ENCODE measurements around the gene PLEKHG4. TPM values are rescaled to one million over a fixed set of nuclear protein-coding genes. Genes with fewer than 3 reads are reported as not detected.

PLEKHG4 gene
- total RNA-seq, 2 experiments from 2014 or later = 17.3 to 20.8 TPM

DNA sequence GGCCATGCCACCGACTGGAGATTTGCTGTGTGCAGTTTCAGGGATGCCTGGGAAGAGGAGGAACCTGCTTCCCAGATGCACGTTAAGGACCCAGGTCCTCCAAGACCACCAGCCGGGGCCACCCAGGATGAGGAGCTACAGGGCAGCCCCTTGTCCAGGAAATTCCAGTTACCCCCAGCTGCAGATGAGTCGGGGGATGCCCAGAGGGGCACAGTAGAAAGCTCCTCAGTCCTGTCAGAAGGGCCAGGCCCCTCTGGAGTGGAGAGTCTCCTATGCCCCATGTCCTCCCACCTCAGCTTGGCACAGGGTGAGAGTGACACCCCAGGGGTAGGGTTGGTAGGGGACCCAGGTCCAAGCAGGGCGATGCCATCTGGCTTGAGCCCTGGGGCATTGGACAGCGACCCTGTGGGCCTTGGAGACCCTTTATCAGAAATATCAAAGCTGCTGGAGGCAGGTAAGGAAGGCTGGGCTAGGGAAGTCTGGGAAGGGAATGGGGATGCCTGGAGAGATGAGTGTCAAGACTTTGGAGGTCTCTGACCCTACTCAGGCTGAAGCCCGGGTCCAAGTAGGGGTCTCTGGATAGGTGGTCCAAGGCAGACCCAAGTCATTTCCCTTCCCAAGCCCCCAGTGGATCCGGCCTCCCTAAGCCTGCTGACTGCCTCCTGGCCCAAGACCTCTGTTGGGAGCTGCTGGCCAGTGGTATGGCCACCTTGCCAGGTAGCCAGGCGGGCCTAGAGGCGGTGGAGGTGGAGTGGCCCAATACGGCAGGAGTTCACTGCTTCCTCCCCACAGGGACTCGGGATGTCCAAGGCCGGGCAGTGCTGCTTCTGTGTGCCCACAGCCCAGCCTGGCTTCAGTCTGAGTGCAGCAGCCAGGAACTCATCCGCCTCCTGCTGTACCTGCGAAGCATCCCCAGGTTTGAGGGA, 1.0 kb downstream of the PLEKHG4 start:
- Mint-ChIP-seq H3K36me3 (ENCODE audit: low read depth) (peaks cover 20% of the 10 kb centered on the region), H3K4me3 (peak overlapping the region; percentile 89), H3K27ac (no peak overlapping the region), H3K4me1 (ENCODE audit: low read depth) (peaks cover 16% of the 10 kb centered on the region), H3K27me3 (no peaks in the 10 kb centered on the region), H3K9me3 (no peaks in the 10 kb centered on the region)
- TF ChIP-seq CTCF (IDR thresholded peaks at IDR 0.05) = no peak
- ChIA-PET POLR2A (interaction anchor here (0.5 to 2.0 kb wide), 3 partner anchors 10 to 20 kb away, joined by 3 to 4 read pairs (median 3); no protein-coding TSS in a partner anchor), CTCF (interaction anchor here (1.0 to 1.9 kb wide), 8 partner anchors 20 to 148 kb away, joined by 3 to 7 read pairs (median 4); partner anchors contain the start of gene SLC9A5)
- DNase-seq = no peak
- ATAC-seq = no peak
- intact Hi-C loops (cut with micrococcal nuclease) = no loop called here

- POLR2A ChIA-PET = interaction anchor here (0.8 to 2.0 kb wide), 6 partner anchors 15 to 130 kb away, joined by 3 to 4 read pairs (median 3); no protein-coding TSS in a partner anchor
- no peaks in the 10 kb centered on the region for H3K9me3 Mint-ChIP-seq
- intact Hi-C loops (cut with micrococcal nuclease) = no loop called here
- no peak for ATAC-seq
- no peaks in the 10 kb centered on the region for H3K27me3 Mint-ChIP-seq
- H3K4me1 Mint-ChIP-seq (ENCODE audit: low read depth) = peaks cover 11% of the 10 kb centered on the region
- no peak for DNase-seq
- peaks cover 10% of the 10 kb centered on the region for H3K36me3 Mint-ChIP-seq (ENCODE audit: low read depth)
- no peak overlapping the region for H3K4me3 Mint-ChIP-seq
- no peak for TF ChIP-seq CTCF (IDR thresholded peaks at IDR 0.05)
- no peak overlapping the region for H3K27ac Mint-ChIP-seq
- CTCF ChIA-PET = interaction anchor here (0.8 to 1.9 kb wide), 10 partner anchors 18 to 184 kb away, joined by 3 to 7 read pairs (median 4); partner anchors contain the start of gene TPPP3
These were observed 2.5 kb downstream of the PLEKHG4 start for GRCh38 chr16:67281536-67282446.

GRCh38 chr16:67282447-67282805, 3.1 kb downstream of the PLEKHG4 start:
- Mint-ChIP-seq H3K9me3 (no peaks in the 10 kb centered on the region), H3K4me1 (ENCODE audit: low read depth) (peaks cover 6% of the 10 kb centered on the region), H3K36me3 (ENCODE audit: low read depth) (peaks cover 5% of the 10 kb centered on the region), H3K27me3 (no peaks in the 10 kb centered on the region), H3K27ac (no peak overlapping the region), H3K4me3 (no peak overlapping the region)
- ChIA-PET POLR2A (interaction anchor here (0.8 to 2.0 kb wide), 6 partner anchors 10 to 130 kb away, joined by 3 to 4 read pairs (median 3); no protein-coding TSS in a partner anchor), CTCF (interaction anchor here (0.8 to 1.9 kb wide), 6 partner anchors 18 to 183 kb away, joined by 3 to 6 read pairs (median 4); partner anchors contain the start of gene TPPP3)
- no peak for DNase-seq
- intact Hi-C loops (cut with micrococcal nuclease) = no loop called here
- no peak for TF ChIP-seq CTCF (IDR thresholded peaks at IDR 0.05)
- no peak for ATAC-seq

DNA sequence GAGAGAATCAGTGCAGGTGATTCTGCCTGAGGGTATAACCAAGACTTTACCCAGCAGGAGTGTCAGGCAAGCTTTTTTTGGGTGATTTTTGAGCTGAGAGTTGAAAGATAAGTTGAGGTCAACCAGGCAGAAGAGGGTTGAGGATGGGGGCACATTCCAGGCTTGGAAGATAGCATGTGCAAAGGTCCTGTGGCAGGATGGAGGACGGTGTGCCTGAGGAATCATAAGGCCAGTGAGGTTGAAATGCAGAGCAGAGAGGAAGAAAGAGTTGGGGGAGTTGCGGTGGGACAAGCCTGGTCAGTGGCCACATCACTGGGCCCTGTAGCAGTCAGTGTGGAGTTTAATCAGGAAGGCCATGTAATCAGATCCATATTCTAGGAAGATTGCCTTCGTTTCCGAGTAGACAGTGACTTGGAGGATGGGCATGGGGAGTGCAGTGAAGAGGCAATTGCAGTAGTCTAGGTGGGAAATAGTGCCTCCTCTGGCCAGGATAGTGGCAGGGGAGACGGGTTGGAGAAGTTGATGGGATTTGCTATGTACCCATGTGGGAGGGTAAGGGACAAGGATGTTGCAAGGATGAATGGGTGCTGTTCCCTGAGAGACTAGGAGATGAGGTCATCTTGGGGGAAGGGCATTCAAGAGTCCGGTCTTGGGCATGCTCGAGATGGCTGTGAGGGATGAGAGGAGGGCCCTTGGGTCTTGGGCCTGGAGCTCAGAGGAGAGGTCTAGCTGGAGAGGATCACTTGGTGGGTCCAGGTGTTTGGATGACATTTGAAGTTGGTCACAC, 3.9 kb downstream of the PLEKHG4 start:
- ChIA-PET CTCF (interaction anchor here (1.0 to 1.9 kb wide), 2 partner anchors 24 to 110 kb away, joined by 3 to 4 read pairs; partner anchors contain the start of gene TPPP3), POLR2A (interaction anchor here (0.9 to 1.6 kb wide), 2 partner anchors 9 to 28 kb away, joined by 3 read pairs; no protein-coding TSS in a partner anchor)
- DNase-seq (no peak), ATAC-seq (no peak)
- H3K9me3 Mint-ChIP-seq = no peaks in the 10 kb centered on the region
- no peak overlapping the region for H3K27ac Mint-ChIP-seq
- intact Hi-C loops (cut with micrococcal nuclease) = no loop called here
- H3K36me3 Mint-ChIP-seq (ENCODE audit: low read depth) = no peaks in the 10 kb centered on the region
- H3K27me3 Mint-ChIP-seq = no peaks in the 10 kb centered on the region
- no peaks in the 10 kb centered on the region for H3K4me1 Mint-ChIP-seq (ENCODE audit: low read depth)
- no peak for TF ChIP-seq CTCF (IDR thresholded peaks at IDR 0.05)
- H3K4me3 Mint-ChIP-seq = no peak overlapping the region

Measured in activated CD8-positive, alpha-beta T cell treated with anti-CD3 and anti-CD28 coated beads for 36 hours (primary cell).